GM23338 (cell line): Measurements from ENCODE around the gene FAM83C. TPM values are rescaled to one million over a fixed set of nuclear protein-coding genes. Genes with fewer than 3 reads are reported as not detected.

Experiments
- CREB1 ChIP-seq: fragments of 250-450 bp; sonication (Bioruptor Pico); IDR thresholded peaks from 2 replicates; pipeline ENCODE4 v1.5.0; 2020; ENCODE audit warnings: low read depth, mild to moderate bottlenecking, moderate library complexity
- EZH2phosphoT487 ChIP-seq: fragments of 200-600 bp; sonication (generic); IDR thresholded peaks from one replicate; pipeline ENCODE4 v1.8.1; 2018; ENCODE audit warnings: antibody characterized with exemption; ENCODE audit not compliant: unreplicated experiment
- ZNF114 ChIP-seq: fragments of 250-450 bp; sonication (Bioruptor Pico); IDR thresholded peaks from 2 replicates; pipeline ENCODE4 v1.5.0; 2020; ENCODE audit warnings: mild to moderate bottlenecking, moderate library complexity
- polyA plus RNA-seq: library from polyadenylated mRNA; unstranded; fragments of >200 nt; fragmentation: Nextera tagmentation; extraction: Ambion mirVana; gene quantifications from 2 replicates; pipeline ENCODE4 v1.2.1, GENCODE V29; 2016
- total RNA-seq: library from RNA; depleted of rRNA; stranded (reverse); fragments of >200 nt; shearing (Covaris generic); gene quantifications from 2 replicates; pipeline ENCODE4 v1.2.3, GENCODE V29; 2014
- TF ChIP-seq, protein P1 (sequence below): fragments of 250-450 bp; sonication (Bioruptor Pico); IDR thresholded peaks from 2 replicates; pipeline ENCODE4 v1.5.0; 2020; ENCODE audit warnings: mild to moderate bottlenecking, moderate library complexity
- TF ChIP-seq, protein P2 (sequence below): IDR thresholded peaks from one replicate; pipeline ENCODE4 v1.6.1; 2018; ENCODE audit warnings: antibody characterized with exemption; ENCODE audit not compliant: unreplicated experiment

FAM83C gene
- total and polyA plus RNA-seq, 2 experiments from 2014 or later = 0.10 TPM; not detected in 1

DNA sequence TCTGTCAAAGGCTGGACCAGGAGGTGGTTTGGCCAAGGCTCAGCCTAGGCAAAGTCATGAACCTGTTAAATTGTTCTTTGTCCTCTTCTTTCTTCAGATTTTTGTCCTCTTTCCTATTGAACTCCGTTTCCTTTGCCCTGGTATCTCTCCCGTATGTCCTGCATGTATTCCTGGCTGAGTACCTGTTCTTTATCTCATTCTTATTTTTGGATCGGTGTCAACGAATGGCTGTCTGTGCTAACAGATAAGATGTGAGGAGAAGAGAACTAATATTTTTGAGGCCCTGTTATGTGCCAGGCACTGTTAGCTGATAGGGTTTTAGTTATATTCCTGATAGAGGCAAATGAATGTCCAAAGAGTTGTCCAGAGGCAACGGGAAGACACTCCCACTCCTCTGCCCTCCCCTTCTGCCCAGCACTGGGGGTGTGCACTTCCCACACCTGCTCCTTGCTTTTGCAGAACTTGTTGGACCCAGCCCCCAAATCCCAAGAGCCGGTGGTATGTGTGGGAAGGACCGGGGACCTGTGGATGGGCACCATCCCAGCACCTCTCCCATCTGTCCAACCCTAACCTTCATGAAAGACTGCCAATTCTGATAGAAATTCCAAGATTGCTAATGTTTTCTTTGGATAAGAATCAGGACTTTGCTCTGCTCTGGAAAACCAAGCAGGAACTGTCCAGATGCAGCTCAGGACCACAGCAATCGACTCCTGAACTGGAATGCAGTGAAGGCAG is 34.9 kb downstream of the FAM83C start (continued):
- TF ChIP-seq, protein P1, sequence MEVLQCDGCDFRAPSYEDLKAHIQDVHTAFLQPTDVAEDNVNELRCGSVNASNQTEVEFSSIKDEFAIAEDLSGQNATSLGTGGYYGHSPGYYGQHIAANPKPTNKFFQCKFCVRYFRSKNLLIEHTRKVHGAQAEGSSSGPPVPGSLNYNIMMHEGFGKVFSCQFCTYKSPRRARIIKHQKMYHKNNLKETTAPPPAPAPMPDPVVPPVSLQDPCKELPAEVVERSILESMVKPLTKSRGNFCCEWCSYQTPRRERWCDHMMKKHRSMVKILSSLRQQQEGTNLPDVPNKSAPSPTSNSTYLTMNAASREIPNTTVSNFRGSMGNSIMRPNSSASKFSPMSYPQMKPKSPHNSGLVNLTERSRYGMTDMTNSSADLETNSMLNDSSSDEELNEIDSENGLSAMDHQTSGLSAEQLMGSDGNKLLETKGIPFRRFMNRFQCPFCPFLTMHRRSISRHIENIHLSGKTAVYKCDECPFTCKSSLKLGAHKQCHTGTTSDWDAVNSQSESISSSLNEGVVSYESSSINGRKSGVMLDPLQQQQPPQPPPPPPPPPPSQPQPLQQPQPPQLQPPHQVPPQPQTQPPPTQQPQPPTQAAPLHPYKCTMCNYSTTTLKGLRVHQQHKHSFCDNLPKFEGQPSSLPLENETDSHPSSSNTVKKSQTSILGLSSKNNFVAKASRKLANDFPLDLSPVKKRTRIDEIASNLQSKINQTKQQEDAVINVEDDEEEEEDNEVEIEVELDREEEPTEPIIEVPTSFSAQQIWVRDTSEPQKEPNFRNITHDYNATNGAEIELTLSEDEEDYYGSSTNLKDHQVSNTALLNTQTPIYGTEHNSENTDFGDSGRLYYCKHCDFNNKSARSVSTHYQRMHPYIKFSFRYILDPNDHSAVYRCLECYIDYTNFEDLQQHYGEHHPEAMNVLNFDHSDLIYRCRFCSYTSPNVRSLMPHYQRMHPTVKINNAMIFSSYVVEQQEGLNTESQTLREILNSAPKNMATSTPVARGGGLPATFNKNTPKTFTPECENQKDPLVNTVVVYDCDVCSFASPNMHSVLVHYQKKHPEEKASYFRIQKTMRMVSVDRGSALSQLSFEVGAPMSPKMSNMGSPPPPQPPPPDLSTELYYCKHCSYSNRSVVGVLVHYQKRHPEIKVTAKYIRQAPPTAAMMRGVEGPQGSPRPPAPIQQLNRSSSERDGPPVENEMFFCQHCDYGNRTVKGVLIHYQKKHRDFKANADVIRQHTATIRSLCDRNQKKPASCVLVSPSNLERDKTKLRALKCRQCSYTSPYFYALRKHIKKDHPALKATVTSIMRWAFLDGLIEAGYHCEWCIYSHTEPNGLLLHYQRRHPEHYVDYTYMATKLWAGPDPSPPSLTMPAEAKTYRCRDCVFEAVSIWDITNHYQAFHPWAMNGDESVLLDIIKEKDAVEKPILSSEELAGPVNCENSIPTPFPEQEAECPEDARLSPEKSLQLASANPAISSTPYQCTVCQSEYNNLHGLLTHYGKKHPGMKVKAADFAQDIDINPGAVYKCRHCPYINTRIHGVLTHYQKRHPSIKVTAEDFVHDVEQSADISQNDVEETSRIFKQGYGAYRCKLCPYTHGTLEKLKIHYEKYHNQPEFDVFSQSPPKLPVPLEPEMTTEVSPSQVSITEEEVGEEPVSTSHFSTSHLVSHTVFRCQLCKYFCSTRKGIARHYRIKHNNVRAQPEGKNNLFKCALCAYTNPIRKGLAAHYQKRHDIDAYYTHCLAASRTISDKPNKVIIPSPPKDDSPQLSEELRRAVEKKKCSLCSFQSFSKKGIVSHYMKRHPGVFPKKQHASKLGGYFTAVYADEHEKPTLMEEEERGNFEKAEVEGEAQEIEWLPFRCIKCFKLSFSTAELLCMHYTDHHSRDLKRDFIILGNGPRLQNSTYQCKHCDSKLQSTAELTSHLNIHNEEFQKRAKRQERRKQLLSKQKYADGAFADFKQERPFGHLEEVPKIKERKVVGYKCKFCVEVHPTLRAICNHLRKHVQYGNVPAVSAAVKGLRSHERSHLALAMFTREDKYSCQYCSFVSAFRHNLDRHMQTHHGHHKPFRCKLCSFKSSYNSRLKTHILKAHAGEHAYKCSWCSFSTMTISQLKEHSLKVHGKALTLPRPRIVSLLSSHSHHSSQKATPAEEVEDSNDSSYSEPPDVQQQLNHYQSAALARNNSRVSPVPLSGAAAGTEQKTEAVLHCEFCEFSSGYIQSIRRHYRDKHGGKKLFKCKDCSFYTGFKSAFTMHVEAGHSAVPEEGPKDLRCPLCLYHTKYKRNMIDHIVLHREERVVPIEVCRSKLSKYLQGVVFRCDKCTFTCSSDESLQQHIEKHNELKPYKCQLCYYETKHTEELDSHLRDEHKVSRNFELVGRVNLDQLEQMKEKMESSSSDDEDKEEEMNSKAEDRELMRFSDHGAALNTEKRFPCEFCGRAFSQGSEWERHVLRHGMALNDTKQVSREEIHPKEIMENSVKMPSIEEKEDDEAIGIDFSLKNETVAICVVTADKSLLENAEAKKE (CRISPR knock-in tag) = no peak
- TF ChIP-seq ZNF114 (CRISPR knock-in tag) (no peak), CREB1 (CRISPR knock-in tag) (no peak), EZH2phosphoT487 (no peak)
- TF ChIP-seq, protein P2, sequence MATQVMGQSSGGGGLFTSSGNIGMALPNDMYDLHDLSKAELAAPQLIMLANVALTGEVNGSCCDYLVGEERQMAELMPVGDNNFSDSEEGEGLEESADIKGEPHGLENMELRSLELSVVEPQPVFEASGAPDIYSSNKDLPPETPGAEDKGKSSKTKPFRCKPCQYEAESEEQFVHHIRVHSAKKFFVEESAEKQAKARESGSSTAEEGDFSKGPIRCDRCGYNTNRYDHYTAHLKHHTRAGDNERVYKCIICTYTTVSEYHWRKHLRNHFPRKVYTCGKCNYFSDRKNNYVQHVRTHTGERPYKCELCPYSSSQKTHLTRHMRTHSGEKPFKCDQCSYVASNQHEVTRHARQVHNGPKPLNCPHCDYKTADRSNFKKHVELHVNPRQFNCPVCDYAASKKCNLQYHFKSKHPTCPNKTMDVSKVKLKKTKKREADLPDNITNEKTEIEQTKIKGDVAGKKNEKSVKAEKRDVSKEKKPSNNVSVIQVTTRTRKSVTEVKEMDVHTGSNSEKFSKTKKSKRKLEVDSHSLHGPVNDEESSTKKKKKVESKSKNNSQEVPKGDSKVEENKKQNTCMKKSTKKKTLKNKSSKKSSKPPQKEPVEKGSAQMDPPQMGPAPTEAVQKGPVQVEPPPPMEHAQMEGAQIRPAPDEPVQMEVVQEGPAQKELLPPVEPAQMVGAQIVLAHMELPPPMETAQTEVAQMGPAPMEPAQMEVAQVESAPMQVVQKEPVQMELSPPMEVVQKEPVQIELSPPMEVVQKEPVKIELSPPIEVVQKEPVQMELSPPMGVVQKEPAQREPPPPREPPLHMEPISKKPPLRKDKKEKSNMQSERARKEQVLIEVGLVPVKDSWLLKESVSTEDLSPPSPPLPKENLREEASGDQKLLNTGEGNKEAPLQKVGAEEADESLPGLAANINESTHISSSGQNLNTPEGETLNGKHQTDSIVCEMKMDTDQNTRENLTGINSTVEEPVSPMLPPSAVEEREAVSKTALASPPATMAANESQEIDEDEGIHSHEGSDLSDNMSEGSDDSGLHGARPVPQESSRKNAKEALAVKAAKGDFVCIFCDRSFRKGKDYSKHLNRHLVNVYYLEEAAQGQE = no peak
